ENCODE results near the gene TNIK.
"Not testable (repeated sequence)": the region's sequence is repeated elsewhere in the genome, so short reads cannot be mapped to it uniquely, and the experiment has no call there.

The TNIK gene

GRCh38 chr3:171122240-171122639, 338.0 kb downstream of the TNIK start:
- ATAC-seq (no peak), DNase-seq (no peak)

- DNase-seq = no peak
- no peak for ATAC-seq
Observed at GRCh38 chr3:171121801-171122200, 338.4 kb downstream of the TNIK start.

- not testable (repeated sequence) for DNase-seq, ATAC-seq
Observed at GRCh38 chr3:171119402-171119801, 340.8 kb downstream of the TNIK start.

DNA sequence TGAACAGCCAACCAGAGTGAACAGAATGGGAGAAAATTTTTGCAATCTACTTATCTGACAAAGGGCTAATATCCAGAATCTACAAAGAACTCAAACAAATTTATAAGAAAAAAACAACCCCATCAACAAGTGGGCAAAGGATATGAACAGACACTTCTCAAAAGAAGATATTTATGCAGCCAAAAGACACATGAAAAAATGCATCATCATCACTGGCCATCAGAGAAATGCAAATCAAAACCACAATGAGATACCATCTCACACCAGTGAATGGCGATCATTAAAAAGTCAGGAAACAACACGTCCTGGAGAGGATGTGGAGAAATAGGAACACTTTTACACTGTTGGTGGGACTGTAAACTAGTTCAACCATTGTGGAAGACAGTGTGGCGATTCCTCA, 341.2 kb downstream of the TNIK start:
- not testable (repeated sequence) for DNase-seq

GRCh38 chr3:171116824-171117395, 343.3 kb downstream of the TNIK start:
- DNase-seq (no peak), ATAC-seq (no peak)

More for the DNA sequence above, 341.2 kb downstream of the TNIK start:
- not testable (repeated sequence) for ATAC-seq

- ATAC-seq (no peak), DNase-seq (no peak)
Observed at GRCh38 chr3:171116365-171116764, 343.8 kb downstream of the TNIK start.

GRCh38 chr3:171115667-171116066, 344.5 kb downstream of the TNIK start:
- DNase-seq (no peak), ATAC-seq (no peak)

DNA sequence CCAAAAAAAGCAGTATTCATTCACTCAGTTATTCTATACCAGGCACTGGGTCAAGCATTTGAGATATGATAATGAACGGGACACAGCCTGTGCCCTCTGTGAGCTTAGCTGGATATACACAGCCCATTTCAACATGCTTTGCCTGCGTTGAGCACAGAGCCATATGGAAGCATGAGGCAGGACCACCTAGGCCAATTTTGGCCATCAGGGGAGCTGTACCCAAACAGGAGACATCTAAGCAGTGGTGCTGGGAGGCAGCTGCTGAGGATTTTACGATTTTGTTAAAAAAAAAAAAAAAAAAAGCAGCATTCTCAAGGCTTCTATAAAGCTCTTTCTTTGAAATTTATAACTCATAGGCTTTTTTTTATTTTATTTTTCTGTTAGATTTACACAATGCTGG, 346.5 kb downstream of the TNIK start:
- no peak for ATAC-seq
- DNase-seq = no peak

DNA sequence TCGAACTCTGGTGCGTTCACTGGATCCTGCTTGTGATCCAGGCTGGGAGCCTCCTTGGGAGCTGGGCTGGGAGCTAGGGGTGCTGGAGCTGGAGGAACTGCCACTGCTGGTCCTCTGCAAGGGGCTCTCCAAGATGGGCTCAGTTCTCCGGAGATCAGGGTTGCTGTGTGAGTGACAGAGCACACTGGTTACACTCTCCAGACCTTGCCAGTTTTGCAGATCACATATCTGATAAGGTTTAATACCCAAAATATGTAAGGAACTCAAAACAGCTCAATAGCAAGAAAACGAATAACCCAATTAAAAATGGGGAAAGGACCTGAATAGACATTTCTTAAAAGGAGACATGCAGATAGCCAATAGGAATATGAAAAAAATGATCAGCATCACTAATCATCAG, 349.5 kb downstream of the TNIK start:
- DNase-seq (no peak), ATAC-seq (no peak)

DNA sequence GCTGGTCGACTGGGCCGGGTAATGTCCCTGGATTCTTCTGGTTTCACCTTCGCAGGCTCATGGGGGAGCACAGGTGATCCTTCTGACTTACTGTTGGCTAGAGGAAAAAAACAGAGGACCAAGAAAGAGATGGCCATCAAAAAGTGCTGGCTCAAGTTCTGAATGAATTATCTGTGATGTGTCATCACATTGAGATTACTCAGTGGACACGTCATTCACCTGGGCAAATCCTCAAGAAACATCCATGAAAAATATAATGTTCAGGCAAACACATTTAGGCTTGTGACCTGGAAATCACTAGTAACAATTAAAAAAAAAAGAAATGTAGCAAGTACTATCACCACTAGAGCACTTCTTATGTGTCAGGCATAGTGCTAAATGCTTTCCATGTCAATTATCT, 352.1 kb downstream of the TNIK start:
- DNase-seq (no peak), ATAC-seq (no peak)

- ATAC-seq (no peak), DNase-seq (no peak)
Observed at GRCh38 chr3:171103185-171103584, 357.0 kb downstream of the TNIK start.

GRCh38 chr3:171101982-171102641, 358.1 kb downstream of the TNIK start:
- ATAC-seq (no peak), DNase-seq (no peak)

DNA sequence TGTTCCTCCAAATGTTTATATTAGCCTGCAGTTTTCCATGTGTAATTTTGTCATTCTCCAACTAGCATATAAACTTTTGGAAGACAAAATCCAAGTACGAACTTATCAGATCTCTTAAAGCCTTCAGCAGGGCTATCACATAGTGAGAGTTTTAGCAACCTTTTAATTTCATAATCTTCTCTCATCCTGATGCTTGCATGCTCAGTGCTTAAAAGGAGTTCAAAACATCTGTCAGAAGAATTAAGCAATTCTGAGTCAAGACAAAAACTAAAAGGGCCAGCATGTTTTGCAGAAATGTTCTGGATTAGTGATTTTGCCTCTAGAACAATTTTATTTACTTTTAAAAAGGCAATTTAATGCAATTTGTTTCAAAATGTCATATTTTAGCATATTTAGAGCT, 360.3 kb downstream of the TNIK start:
- ATAC-seq (no peak), DNase-seq (no peak)

DNA sequence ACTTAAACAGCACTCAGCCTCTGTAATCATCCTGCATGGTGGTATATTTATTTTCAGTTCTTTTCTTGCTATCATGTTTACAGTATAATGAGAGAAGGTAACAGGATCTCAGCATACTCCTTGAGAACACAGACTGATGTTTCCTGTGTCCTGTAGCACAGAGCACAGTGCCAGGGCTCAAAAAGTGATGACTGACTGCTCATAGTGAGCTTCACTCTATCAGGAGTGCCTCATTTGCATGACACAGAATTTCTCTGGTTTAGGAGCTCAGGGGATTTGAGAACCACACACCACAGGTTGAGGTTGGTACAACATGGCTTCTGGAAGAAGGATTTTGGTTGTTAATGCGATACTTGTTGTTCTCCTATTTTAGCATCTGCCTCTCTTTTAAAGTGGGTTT, 365.1 kb downstream of the TNIK start:
- no peak for DNase-seq
- ATAC-seq = no peak

GRCh38 chr3:171094411-171094810, 365.8 kb downstream of the TNIK start:
- ATAC-seq (no peak), DNase-seq (no peak)

DNA sequence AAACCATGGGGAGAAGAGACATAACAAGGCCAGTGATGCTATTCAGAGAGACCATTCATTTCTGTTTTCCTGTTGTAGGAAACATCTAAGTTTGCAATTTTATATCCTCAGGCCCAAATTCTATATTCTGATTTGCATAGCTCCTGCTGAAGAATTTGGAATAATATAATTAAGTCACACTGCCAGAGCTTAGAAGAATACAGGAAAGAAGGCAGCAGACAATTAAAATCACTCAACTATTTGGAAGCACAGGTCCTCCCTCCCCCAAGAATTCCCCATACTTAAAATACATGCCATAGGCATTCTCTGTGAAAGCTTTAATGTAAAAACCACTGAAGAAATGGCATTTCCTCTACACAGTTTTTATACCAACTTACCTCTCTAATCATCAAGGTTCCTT, 366.7 kb downstream of the TNIK start:
- DNase-seq (no peak), ATAC-seq (no peak)

GRCh38 chr3:171092467-171092911, 367.7 kb downstream of the TNIK start:
- DNase-seq (no peak), ATAC-seq (no peak)

DNA sequence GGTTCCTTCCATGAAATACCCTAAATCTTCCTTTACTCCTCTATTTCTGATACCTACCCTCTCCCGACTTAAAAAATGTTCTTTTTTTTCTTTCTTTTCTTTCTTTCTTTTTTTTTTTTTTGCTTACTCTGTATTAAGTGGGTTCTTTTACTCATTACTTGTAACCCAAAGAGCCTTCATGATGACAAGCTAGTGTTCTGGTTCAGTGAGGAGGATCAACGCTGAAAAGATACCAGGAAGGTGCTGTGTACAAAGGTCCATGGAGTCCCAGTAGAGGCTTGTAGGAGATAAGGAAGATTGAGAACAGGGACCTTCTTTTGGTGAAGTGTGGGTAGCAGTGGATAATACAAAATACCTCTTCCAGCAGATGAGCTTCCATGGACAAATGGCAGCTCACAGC, 369.9 kb downstream of the TNIK start:
- DNase-seq = no peak
- no peak for ATAC-seq

DNA sequence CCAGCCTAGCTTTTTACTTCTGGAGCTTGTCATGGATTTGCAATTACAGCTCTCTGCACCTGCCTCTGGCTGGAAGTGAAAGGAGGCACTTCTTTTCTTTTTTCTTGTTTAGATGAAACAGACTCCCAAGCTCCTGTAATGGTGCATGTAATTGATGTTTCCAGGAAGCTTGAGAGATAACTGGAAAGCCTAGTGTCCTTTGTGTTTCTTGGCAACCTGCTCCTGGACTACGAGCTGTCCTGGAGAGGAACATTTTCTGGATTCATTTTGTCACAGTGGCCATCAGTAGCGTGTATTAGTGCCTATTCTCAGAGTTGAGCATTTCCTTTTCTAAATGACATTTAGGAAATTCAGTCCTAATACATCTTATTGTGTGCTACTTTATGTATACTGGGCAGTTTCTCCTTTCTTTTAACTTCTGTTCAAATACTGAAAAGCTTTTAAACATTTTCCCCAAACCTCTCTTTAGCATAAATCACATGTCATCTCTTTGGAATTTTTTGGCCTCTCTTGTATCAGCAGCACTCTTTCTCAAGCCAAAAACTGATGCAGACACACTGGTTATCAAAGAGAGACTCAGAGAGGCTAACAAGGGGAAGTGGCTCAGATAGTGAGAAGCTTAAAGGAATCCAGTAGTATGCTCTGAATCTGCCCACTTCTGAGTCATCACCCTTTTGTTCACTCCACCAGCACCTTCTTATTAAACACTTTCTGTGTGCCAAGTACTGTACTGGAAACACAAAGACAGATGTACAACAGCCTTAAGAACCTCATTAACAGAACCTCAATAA, 371.0 kb downstream of the TNIK start:
- peak; percentile 40 for ATAC-seq
- DNase-seq = no peak

DNA sequence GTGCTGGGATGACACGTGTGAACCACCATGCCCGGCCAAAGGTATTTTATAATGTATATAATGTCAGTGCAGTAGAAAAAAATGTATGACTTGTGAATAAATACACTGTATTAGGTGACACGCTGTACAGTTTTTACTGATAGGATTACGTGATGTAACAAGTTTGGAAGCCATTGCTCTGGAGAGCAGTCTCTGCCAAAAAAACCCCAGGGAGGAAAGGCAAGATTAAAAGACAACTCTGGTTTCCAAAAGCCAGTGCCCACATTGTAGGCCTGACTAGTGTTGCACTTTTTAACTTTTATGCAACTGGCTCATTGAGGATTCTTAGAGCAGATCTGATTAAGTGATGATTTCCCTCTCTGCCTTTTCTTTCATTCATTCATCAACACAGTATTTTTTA, 371.7 kb downstream of the TNIK start:
- ATAC-seq (no peak), DNase-seq (no peak)

DNA sequence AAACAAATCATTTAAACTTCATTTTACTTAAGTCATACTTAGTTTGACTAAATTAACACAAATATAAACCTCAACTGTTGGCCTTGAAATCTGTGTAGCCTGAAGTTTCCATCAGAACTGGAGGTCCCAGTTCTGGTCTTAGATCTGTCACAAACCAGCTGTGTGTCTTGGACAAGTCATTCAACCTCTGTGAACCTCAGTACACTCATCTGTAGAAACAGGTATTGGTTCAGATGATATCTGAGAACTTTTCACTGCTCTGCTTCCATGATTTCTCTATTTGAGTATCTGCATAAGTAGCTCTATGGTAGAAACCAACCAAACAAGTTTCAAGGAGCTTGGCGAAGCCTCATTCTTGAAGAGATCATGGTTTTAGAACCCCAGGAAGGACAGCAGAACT, 373.3 kb downstream of the TNIK start:
- no peak for ATAC-seq

DNA sequence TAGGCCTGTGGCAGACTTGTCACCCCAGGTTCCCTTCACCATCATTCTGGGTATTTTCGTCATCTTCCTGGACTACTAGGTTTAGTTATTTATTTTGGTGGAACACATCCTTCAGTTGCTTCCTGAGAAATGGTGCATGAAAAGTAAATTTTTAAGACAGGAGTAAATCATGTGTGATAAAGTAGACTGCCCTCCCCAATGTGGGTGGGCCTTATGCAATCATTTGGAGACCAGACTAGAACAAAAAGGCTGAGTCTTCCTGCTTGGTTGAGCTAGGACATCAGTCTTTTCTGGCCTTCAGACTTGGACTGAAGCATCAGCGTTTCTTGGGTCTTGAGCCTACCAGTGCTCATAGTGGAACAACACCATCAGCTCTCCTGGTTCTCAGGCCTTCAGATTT, 382.9 kb downstream of the TNIK start:
- no peak for DNase-seq
- no peak for ATAC-seq

More for the DNA sequence above, 373.3 kb downstream of the TNIK start:
- no peak for DNase-seq

DNA sequence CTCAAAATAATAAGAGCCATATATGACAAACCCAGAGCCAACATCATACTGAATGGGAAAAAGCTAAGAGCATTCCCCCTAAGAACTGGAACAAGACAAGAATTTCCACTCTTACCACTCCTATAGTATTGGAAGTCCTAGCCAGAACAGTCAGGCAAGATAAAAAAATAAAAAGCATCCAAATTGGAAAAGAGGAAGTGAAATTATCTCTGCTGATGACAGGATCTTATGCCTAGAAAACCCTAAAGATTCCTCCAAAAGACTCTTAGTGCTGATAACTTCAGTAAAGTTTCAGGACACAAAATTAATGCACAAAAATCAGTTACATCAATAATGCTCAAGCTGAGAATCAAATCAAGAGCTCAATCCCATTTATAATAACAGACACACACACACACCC, 387.8 kb downstream of the TNIK start:
- ATAC-seq (no peak), DNase-seq (no peak)
